GM12874 (cell line): ENCODE results near the gene IRS2.

ENCODE experiments used
- CTCF ChIP-seq: IDR thresholded peaks from 2 replicates; pipeline ENCODE4 v1.5.1; 2011; ENCODE audit warnings: low read depth, mild to moderate bottlenecking, control low read depth, low read length, moderate library complexity; ENCODE audit not compliant: insufficient read depth

Gene IRS2

GRCh38 chr13:109735436-109735966 lies 50.9 kb downstream of the IRS2 start:
- no peak for TF ChIP-seq CTCF

GRCh38 chr13:109734002-109734785 lies 52.2 kb downstream of the IRS2 start:
- TF ChIP-seq CTCF: no peak

GRCh38 chr13:109733550-109733949 lies 52.8 kb downstream of the IRS2 start:
- no peak for TF ChIP-seq CTCF

GRCh38 chr13:109730812-109731335 lies 55.5 kb downstream of the IRS2 start:
- no peak for TF ChIP-seq CTCF

- TF ChIP-seq CTCF: no peak
Observed at GRCh38 chr13:109728791-109729731, 57.3 kb downstream of the IRS2 start.

- TF ChIP-seq CTCF: no peak
Observed at GRCh38 chr13:109728061-109728460, 58.3 kb downstream of the IRS2 start.

GRCh38 chr13:109727251-109727650 lies 59.1 kb downstream of the IRS2 start:
- no peak for TF ChIP-seq CTCF
